DND-41 (cell line): ENCODE measurements around the gene MYBBP1A.

Experiments used
- CTCF ChIP-seq: IDR thresholded peaks from 2 replicates; pipeline ENCODE4 v1.5.1; 2012; ENCODE audit warnings: borderline replicate concordance, low read length, moderate library complexity, mild to moderate bottlenecking; ENCODE audit not compliant: poor library complexity, severe bottlenecking; ENCODE audit errors: extremely low read depth
- EZH2 ChIP-seq: IDR thresholded peaks from 3 replicates; pipeline ENCODE4 v1.6.1; 2012; ENCODE audit warnings: borderline replicate concordance, low read depth, mild to moderate bottlenecking, moderate library complexity, low read length, inconsistent platforms; ENCODE audit not compliant: severe bottlenecking

GRCh38 chr17:4587803-4588202 is 32.6 kb upstream of the MYBBP1A start:
- TF ChIP-seq EZH2 (no peak), CTCF (no peak)
